Dendritic cell treated with granulocyte-macrophage colony-stimulating factor and Interleukin-4, amounts not matched to agents 40 ng/mL and 50 ng/mL, for 4 days (primary cell): Measurements from ENCODE around the gene BTBD3.

Experiments used
- H3K27ac Mint-ChIP-seq: one replicate; pipeline ENCODE4 v1.8.0; 2022; ENCODE audit warnings: mild to moderate bottlenecking, mixed read lengths
- H3K27me3 Mint-ChIP-seq: one replicate; pipeline ENCODE4 v1.8.0; 2022; ENCODE audit warnings: mild to moderate bottlenecking, mixed read lengths
- H3K36me3 Mint-ChIP-seq: one replicate; pipeline ENCODE4 v1.8.0; 2022; ENCODE audit warnings: low read depth, mixed read lengths
- H3K4me1 Mint-ChIP-seq: one replicate; pipeline ENCODE4 v1.8.0; 2022; ENCODE audit warnings: low read depth, mixed read lengths
- H3K4me3 Mint-ChIP-seq: one replicate; pipeline ENCODE4 v1.8.0; 2022; ENCODE audit warnings: mild to moderate bottlenecking, moderate library complexity, mixed read lengths
- H3K9me3 Mint-ChIP-seq: one replicate; pipeline ENCODE4 v1.8.0; 2022; ENCODE audit warnings: mixed read lengths
- intact Hi-C: fragments of 100-400 bp; cut with micrococcal nuclease; formaldehyde crosslinking; loops from one replicate; pipeline ENCODE4 v1.15.0; 2022

BTBD3 gene

DNA sequence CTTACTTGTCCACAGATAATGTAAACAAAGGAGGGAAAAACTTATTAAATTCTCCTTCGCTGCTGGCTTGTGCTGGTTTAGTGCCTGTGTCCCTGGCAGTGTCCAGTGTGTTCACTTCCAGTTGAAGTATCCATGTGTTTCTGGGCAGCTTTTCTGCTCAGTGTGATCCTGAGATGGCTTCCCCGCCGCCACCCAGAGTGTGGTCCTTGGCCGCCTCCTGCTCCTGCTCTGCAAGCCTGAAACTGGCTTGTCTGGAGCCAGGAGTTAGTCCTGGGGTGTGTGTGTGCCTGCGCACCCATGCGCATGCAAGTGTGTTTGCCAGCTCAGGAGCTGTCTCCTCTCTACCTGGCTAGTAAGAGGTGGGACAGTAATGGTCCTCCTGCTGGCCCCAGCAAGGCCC, 7.2 kb downstream of the BTBD3 start:
- Mint-ChIP-seq H3K4me1 (no peaks in the 10 kb centered on the region), H3K27me3 (no peaks in the 10 kb centered on the region), H3K36me3 (peaks cover 38% of the 10 kb centered on the region), H3K27ac (no peak overlapping the region), H3K9me3 (no peaks in the 10 kb centered on the region), H3K4me3 (no peak overlapping the region)
- intact Hi-C loops, result no loop called here

DNA sequence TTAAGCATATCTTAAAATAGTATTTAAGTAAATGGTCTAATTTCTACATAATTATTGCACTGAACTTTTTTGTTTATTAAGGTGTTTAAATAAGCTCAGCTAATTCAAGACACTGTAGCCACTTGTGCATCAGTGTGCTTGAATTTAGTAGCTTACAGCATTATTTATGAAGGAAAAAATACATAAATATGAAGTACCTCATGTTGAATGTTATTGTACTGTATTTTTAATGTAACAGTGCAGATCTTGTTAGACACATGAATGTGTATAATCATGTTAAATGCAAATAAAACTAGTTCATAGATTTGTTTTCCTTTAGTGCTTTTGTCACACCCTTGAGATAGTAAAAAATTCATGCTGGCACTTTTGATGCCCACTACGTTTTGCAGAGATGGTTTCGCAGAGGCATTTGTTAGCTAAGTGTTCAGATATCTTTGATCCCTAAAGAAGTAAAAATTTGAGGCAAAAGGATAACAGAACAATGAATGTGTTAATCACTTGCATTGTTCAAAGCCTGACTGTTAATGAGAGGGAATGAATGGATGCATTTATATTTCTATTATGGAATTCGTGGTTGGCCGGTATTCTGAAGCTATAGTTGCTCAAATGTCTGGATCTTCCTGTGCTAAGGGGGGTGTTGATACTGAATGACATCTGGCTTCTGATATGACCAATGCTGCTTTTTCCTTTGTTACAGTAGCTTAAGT, 8.8 kb downstream of the BTBD3 start:
- Mint-ChIP-seq H3K4me3 (no peak overlapping the region), H3K4me1 (no peaks in the 10 kb centered on the region), H3K27ac (no peak overlapping the region), H3K27me3 (no peaks in the 10 kb centered on the region), H3K9me3 (no peaks in the 10 kb centered on the region), H3K36me3 (peaks cover 37% of the 10 kb centered on the region)
- intact Hi-C loops, result no loop called here

DNA sequence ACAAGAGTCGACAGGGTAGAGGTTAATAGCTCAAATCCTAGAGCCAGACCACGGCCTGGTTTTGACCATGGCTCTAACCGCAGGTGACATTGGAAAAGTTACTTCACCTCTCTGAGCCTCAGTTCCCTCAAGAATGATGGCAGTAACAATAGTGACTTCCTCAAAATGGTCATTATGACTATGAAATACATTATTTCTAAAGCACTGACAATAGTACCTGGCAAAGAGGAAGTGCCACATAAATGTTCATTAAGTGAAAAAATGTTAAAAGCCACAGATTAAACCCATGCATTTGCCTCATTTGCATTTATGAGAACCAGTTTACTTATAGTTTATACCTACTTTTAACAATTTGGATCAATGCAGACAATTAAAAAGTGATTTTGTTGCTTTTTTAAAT, 12.3 kb downstream of the BTBD3 start:
- Mint-ChIP-seq H3K4me3 (no peak overlapping the region), H3K9me3 (no peaks in the 10 kb centered on the region), H3K27ac (no peak overlapping the region), H3K4me1 (no peaks in the 10 kb centered on the region), H3K27me3 (no peaks in the 10 kb centered on the region), H3K36me3 (peaks cover 19% of the 10 kb centered on the region)
- intact Hi-C loops, result no loop called here

DNA sequence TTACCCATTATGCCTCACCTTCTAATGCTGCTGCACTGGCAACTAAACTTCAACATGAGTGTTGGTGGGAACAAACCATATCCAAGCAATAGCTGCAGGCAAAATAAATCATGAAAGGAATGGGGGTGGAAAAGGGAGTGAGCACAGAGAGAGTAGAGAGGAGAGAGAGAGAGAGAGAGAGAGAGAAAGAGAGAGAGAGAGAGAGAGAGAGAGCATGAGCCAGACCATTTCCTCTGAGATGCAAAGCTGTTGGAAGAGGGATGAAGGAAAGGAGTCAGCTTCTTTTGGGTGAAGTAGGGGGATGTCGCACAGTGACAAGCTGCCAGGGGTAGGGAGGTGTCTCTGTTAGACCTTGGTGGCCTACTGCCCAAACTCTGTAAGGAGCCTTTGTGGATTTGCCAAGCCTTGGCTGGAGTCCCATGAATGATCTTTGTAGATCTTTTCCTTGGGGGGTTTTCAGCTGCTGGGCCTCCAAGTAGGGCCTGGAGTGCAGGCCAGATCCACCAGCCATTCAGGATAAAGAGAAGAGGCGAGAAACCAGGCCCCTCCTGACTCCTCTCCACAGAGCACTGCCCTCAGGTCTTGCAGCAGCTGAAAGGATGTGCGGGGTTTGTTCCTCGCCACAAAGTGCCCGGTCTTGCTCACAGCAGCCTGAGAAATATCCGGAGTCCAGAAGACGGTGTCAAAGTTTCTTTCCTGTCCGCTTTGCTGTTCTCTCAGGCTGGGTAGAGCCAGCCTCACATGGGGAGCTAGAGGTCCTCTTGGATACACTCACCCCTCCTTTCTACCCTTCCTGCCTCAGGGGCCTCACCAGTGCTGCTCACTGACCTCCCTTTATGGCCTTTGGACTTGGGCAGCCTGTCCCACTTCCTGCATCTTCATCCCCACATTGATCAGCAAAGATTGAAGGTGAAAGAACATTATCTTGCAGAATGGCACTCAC, 17.8 kb downstream of the BTBD3 start:
- Mint-ChIP-seq H3K4me3 (no peak overlapping the region), H3K27me3 (no peaks in the 10 kb centered on the region), H3K9me3 (no peaks in the 10 kb centered on the region), H3K27ac (no peak overlapping the region), H3K36me3 (no peaks in the 10 kb centered on the region), H3K4me1 (no peaks in the 10 kb centered on the region)
- intact Hi-C loops, result no loop called here

DNA sequence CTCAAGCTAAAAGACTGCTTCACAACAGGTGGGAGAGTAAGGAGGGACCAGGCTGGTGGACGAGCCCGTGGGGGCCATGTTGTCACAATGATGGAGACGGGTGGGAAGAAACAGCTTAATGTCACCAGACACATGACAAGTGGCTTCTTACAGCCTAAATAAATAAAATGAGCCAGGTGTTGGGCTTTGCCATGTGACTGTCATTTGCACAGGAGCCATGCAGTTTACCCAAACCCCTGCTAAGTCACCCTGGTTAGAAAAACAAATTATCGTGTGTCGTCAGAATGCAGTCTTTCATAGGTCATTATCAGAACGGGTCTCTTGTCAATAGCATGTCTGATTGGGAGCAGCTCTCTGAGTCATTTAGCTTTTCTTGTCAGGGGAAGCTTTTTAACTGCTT, 18.5 kb downstream of the BTBD3 start:
- no peak overlapping the region for H3K27ac Mint-ChIP-seq
- H3K36me3 Mint-ChIP-seq, result no peaks in the 10 kb centered on the region
- H3K4me3 Mint-ChIP-seq, result no peak overlapping the region
- no peaks in the 10 kb centered on the region for H3K4me1 Mint-ChIP-seq
- intact Hi-C loops, result no loop called here
- H3K27me3 Mint-ChIP-seq, result no peaks in the 10 kb centered on the region
- H3K9me3 Mint-ChIP-seq, result no peaks in the 10 kb centered on the region

DNA sequence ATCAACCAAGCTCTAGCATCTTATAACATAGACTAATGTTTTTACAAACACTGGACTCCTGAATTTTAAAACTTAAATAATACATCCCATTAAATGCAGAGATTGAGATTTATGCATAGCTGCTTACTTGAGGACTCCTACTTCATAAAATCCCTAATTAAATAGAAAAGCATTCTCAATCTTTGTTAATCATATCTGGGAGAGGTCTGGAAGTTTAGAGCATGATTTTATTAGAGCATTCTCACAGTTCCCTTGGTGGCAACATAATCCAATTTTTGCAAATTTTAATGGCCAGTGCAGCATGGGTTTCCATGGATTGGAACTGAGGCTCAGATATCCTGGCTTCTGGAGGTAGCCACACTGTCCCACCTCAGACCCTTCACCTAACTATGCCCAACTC, 19.5 kb downstream of the BTBD3 start:
- no peak overlapping the region for H3K4me3 Mint-ChIP-seq
- H3K27me3 Mint-ChIP-seq, result no peaks in the 10 kb centered on the region
- no peak overlapping the region for H3K27ac Mint-ChIP-seq
- intact Hi-C loops, result no loop called here
- no peaks in the 10 kb centered on the region for H3K36me3 Mint-ChIP-seq
- H3K4me1 Mint-ChIP-seq, result no peaks in the 10 kb centered on the region
- no peaks in the 10 kb centered on the region for H3K9me3 Mint-ChIP-seq

DNA sequence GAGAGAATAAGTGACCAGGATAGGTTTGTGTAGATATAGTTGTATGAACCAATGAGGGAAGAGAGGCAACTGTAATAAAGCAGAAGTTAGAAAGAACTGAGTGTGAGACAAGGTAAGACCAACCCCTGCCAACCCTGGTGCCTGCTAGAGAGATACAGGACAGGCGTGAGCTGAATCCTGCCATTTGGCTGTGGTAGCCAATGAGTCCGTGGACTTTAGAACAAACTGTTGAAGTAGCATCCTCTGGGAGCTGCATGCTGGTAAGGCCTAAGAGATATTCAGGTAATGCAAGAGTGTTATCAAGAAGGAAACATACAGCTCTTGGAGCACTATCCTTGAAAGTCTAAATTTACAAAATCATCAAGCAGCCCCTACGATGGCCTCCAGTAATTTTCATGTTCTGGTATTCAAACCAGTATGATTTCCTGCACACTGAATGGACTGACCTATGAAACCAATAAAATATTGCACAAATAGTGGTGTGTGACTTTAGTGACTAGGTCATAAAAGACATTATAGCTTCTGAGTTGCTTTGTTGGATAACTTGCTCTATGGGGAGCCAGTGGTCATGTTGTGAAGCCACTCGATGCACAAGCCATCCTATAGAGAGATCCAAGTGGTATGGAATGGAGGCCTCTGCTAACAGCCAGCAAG, 24.0 kb downstream of the BTBD3 start:
- Mint-ChIP-seq H3K4me3 (no peak overlapping the region), H3K9me3 (no peaks in the 10 kb centered on the region), H3K27me3 (no peaks in the 10 kb centered on the region), H3K4me1 (no peaks in the 10 kb centered on the region), H3K27ac (no peak overlapping the region), H3K36me3 (no peaks in the 10 kb centered on the region)
- intact Hi-C loops, result no loop called here

DNA sequence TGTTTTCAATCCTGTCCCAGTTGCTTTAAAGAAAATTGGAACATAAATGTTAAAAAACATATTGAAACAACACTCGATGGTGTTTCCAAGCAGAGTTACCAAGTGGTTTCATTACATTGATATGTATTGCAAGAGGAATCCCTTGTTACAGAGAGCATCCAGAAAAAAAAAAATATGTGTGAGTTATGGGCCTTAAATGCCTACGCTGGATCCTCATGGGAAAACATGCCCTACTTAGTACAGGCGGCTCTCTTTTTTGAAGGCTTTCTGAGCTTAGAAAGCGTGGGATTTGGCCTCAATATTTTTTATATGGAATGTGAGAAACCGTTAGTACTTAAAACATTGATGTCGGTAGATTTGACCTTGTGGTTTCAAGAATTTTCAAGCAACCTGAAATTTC, 26.1 kb downstream of the BTBD3 start:
- H3K36me3 Mint-ChIP-seq, result no peaks in the 10 kb centered on the region
- intact Hi-C loops, result no loop called here
- H3K4me1 Mint-ChIP-seq, result no peaks in the 10 kb centered on the region
- H3K27ac Mint-ChIP-seq, result no peak overlapping the region
- H3K27me3 Mint-ChIP-seq, result no peaks in the 10 kb centered on the region
- H3K4me3 Mint-ChIP-seq, result no peak overlapping the region
- no peaks in the 10 kb centered on the region for H3K9me3 Mint-ChIP-seq

DNA sequence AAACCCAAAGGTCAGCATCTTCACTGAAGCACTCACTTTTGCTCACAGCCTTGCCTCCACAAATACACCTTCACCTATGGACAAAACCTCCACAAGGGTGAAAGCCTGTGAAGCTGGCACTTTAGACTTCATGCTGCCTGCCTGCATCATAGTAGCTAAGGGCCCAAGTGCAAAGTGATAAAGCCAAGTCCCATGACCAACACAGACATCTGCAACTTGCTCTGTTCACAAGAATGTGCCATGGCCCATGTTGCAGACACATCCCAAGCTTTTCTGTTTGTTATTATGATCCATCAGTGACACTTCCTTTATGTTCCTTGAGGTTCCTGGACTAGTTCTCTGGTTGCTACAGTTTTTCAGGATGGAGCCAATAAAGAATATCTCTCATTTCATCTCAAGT, 31.1 kb downstream of the BTBD3 start:
- no peak overlapping the region for H3K27ac Mint-ChIP-seq
- H3K36me3 Mint-ChIP-seq, result no peaks in the 10 kb centered on the region
- H3K9me3 Mint-ChIP-seq, result no peaks in the 10 kb centered on the region
- H3K4me1 Mint-ChIP-seq, result no peaks in the 10 kb centered on the region
- no peak overlapping the region for H3K4me3 Mint-ChIP-seq
- intact Hi-C loops, result no loop called here
- no peaks in the 10 kb centered on the region for H3K27me3 Mint-ChIP-seq

DNA sequence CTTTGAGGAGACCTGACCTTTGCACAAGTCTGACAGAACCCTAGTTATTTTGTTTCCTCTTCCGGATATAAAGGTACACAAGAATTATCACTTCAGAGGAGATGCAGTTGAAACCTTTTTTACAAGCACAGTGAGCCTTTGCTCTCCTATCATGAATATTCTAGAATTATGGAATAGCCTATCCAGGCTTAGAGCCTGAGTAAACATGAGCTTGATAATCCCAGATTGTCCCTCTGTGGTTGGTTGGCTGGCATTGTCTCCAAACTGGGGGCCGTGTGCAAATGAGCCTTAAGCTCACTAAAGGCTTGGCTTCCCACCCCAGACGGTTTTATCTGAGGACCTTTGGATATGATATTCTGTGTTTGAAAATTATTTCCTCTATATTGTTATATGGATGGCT, 32.0 kb downstream of the BTBD3 start:
- Mint-ChIP-seq H3K9me3 (peaks cover 7% of the 10 kb centered on the region), H3K4me1 (no peaks in the 10 kb centered on the region), H3K4me3 (no peak overlapping the region), H3K36me3 (no peaks in the 10 kb centered on the region), H3K27ac (no peak overlapping the region), H3K27me3 (no peaks in the 10 kb centered on the region)
- intact Hi-C loops, result no loop called here

DNA sequence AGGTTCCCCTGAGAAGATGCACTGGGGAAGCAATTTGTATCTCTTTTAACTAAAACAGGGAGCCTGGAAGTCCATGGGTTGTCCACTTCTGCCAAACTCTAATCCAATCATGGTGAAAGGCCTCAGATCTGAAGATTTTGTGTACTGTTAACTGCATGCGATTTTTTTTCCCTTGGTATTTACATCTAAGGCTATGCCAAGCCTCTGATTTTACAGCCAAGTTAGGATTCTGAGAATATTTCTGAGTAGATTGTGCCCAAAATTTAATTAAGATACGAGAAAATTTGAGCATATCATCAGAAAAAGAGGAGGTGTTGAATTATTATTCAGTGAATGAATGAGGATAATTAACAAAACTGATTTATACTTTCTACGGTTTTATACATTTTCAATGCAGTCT, 34.0 kb downstream of the BTBD3 start:
- Mint-ChIP-seq H3K27me3 (no peaks in the 10 kb centered on the region), H3K4me1 (no peaks in the 10 kb centered on the region), H3K36me3 (no peaks in the 10 kb centered on the region), H3K9me3 (peaks cover 13% of the 10 kb centered on the region), H3K4me3 (no peak overlapping the region), H3K27ac (no peak overlapping the region)
- intact Hi-C loops, result no loop called here

DNA sequence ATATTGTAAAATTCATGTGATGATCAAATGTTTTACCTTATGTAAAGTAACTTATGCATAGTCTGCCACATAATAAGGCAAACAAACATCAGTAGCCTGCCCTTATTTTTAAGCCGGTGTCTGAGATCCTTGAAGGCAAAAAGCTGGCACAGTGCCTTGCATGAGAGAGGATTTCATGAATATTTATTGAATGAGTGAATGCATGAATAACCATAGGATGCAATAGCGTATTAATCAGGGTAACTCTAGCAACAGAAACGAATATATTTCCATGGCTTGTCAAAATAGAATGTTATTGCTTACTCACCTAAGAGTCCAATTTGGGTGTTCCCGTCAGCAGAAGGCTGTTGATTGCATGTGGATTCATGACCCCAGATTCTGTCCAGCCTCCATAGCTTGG, 34.9 kb downstream of the BTBD3 start:
- H3K4me3 Mint-ChIP-seq, result no peak overlapping the region

DNA sequence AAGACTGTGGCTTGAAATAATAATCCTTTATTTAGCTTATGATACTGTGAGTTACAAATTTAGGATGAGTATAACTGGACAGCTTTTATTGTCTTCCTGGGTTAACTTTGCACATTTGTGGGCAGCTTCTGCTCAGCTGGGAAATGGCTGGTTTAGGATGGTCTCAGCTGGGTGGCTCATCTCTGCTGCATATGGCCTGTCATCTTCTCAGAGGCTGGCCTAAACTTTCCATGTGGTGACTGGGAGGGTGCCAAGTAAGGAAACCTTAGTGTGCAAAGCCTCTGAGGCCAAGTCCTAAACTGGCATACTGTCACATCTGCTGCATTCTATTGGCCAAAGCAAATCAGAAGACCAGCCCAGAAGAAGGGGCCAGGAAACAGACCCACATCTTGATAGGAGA, 40.2 kb downstream of the BTBD3 start:
- Mint-ChIP-seq H3K36me3 (no peaks in the 10 kb centered on the region), H3K4me1 (peaks cover 6% of the 10 kb centered on the region), H3K4me3 (no peak overlapping the region), H3K27me3 (peaks cover 17% of the 10 kb centered on the region), H3K27ac (no peak overlapping the region), H3K9me3 (peaks cover 20% of the 10 kb centered on the region)
- intact Hi-C loops, result no loop called here

More for the DNA sequence above, 34.9 kb downstream of the BTBD3 start:
- no peaks in the 10 kb centered on the region for H3K4me1 Mint-ChIP-seq
- intact Hi-C loops, result no loop called here
- H3K36me3 Mint-ChIP-seq, result no peaks in the 10 kb centered on the region
- H3K27me3 Mint-ChIP-seq, result no peaks in the 10 kb centered on the region
- H3K27ac Mint-ChIP-seq, result no peak overlapping the region
- H3K9me3 Mint-ChIP-seq, result peaks cover 13% of the 10 kb centered on the region

DNA sequence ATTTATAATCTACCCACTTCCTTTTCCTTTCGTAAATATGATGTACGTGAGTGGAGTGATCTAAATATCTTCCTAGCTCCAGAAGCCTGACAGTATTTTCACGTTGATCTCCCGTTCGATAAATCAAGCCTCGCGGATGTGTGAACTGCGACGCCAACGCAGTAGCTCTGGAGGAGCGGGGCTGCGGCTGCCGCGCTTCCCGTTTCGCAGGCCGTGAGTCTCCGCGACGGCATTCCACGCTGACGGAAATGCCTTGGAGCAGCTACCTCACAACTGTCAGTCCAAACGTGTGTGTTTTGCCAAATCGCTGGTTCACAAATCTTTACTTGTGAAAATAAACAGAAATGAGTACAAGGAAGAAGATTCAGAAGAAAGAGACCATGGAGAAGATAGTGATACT, 41.2 kb downstream of the BTBD3 start:
- Mint-ChIP-seq H3K27me3 (peaks cover 17% of the 10 kb centered on the region), H3K36me3 (no peaks in the 10 kb centered on the region), H3K27ac (no peak overlapping the region), H3K4me3 (no peak overlapping the region), H3K4me1 (peaks cover 6% of the 10 kb centered on the region), H3K9me3 (peaks cover 20% of the 10 kb centered on the region)
- intact Hi-C loops, result no loop called here
